ENCODE results near the gene XBP1. TPM values are rescaled to one million over a fixed set of nuclear protein-coding genes. Genes with fewer than 3 reads are reported as not detected.

The XBP1 gene
- total and polyA plus RNA-seq, 2 of the 13 experiments (the other 11 are each of a cell fraction or from before 2014, with no cell fraction given): 416 to 427 TPM

GRCh38 chr22:28829358-28830181 lies 29.2 kb upstream of the XBP1 start (continued):
- TF ChIP-seq STAT6 (CRISPR knock-in tag; IDR thresholded peaks at IDR 0.05; ENCODE audit: borderline replicate concordance) (peak; percentile 69; the same call in 1 of the 2 replicates), ZNF703 (CRISPR knock-in tag; IDR thresholded peaks at IDR 0.05; ENCODE audit: borderline replicate concordance) (no peak; the same call in 1 of the 2 replicates), JUN (CRISPR knock-in tag; IDR thresholded peaks at IDR 0.05) (no peak), PBX3 (CRISPR knock-in tag; IDR thresholded peaks at IDR 0.05; ENCODE audit: borderline replicate concordance) (no peak), ZSCAN5A (CRISPR knock-in tag; IDR thresholded peaks at IDR 0.05; ENCODE audit: borderline replicate concordance) (no peak; the same call in 1 of the 2 replicates), ZNF652 (CRISPR knock-in tag; IDR thresholded peaks at IDR 0.05; ENCODE audit: borderline replicate concordance, low read depth) (no peak), ZNF772 (CRISPR knock-in tag; IDR thresholded peaks at IDR 0.05) (no peak), NR1H2 (CRISPR knock-in tag; IDR thresholded peaks at IDR 0.05; ENCODE audit: borderline replicate concordance, low read depth) (no peak), GTF3A (CRISPR knock-in tag; conservative IDR thresholded peaks at IDR 0.05) (no peak)
- TF ChIP-seq, protein P1, sequence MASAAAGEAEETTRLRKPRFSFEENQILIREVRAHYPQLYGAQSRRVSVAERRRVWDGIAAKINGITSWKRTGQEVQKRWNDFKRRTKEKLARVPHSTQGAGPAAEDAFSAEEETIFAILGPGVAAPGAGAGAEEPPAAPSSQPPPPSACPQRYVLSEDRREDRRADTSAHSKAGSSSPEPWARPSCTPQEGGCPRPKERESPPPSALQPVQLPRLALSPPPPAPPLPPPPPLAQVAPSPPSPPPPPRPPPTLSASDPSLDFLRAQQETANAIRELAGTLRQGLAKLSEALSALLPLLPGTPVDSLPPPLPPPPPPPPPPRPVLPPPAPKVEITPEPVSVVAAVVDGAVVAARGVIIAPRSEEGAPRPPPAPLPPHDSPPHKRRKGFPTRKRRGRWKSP (CRISPR knock-in tag; IDR thresholded peaks at IDR 0.05): peak; percentile 83
- TF ChIP-seq, protein P2, sequence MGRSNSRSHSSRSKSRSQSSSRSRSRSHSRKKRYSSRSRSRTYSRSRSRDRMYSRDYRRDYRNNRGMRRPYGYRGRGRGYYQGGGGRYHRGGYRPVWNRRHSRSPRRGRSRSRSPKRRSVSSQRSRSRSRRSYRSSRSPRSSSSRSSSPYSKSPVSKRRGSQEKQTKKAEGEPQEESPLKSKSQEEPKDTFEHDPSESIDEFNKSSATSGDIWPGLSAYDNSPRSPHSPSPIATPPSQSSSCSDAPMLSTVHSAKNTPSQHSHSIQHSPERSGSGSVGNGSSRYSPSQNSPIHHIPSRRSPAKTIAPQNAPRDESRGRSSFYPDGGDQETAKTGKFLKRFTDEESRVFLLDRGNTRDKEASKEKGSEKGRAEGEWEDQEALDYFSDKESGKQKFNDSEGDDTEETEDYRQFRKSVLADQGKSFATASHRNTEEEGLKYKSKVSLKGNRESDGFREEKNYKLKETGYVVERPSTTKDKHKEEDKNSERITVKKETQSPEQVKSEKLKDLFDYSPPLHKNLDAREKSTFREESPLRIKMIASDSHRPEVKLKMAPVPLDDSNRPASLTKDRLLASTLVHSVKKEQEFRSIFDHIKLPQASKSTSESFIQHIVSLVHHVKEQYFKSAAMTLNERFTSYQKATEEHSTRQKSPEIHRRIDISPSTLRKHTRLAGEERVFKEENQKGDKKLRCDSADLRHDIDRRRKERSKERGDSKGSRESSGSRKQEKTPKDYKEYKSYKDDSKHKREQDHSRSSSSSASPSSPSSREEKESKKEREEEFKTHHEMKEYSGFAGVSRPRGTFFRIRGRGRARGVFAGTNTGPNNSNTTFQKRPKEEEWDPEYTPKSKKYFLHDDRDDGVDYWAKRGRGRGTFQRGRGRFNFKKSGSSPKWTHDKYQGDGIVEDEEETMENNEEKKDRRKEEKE (IDR thresholded peaks at IDR 0.05): no peak

Measured in HepG2 (cell line).